ENCODE data around the gene DYSF.

The DYSF gene

DNA sequence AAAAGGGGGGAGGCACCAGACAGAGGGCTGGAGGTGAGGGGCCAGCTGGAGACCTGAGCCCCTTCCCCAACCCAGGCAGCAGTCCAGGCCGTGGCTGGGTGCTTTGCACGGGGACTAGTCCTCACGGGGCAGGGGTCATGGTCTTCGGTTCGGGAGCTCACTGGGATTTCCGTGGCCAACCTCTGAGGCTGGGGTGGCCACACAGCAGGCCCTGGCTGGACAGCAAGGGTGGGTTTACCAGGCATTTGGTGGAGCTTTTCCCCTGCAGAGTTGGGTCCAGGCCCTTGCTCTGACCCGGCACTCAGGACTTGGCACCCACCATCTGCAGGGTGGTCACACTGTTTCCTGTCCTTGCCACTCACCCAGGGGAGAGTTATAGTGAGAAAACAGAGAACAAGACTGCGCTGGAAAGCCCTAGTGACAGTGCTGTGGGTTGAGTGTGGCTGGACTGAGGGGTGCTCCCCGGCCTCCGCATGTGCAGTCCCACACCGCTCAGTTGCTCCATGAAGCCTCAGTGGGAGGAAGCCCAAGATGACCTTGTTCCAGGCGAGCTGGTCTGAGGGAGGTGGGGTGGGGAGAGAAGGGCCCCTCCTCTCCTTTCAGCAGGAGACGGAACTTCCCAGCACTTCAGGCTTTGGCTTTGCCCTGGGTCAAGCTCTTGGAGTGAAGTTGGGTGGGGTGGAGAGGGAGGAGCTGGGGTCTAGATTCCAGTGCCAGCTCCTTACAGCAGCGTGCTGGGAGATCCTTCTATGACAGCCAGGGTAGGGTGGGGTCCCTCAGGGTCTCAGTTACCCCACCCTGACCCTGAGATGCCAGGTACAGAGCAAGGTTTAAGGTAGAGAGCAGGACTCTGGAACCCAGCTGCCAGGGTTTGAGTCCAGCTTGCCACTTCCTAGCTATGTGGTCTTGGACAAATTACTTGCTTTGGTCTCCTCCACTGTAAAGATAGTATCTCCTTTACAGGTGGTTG, 219.8 kb downstream of the DYSF start:
- DNase-seq (ENCODE audit: low read depth), result no peak

DNA sequence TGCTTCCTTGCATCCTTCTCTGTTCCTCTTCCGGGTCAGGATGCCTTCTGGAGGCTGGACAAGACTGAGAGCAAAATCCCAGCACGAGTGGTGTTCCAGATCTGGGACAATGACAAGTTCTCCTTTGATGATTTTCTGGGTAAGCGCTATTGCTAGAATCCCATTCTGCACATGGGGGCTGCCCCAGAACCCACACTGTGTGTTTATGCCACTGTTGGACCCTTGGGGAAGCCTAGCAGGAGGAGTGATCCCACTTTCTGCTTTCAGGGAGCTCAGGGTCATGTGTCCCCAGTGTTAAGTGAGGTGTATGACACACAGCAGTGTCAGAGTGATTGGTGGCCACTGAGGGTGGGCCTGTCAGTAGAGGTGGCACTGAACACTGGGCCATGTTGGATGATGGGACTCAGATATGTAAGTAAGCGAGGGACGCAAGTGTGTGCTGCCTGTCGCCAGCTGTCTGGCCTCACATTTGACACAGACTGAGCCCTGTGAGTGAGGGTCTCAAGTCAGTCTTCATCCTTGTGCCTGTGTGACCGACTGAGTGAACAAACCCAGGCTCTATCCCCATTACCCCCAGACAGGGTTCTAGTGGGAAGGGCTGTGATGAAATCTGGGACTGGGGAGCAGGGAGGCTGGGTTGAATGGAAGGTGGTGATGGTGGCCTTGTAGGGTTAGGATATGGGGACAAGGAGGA, 220.9 kb downstream of the DYSF start:
- no peak for DNase-seq (ENCODE audit: low read depth)

DNA sequence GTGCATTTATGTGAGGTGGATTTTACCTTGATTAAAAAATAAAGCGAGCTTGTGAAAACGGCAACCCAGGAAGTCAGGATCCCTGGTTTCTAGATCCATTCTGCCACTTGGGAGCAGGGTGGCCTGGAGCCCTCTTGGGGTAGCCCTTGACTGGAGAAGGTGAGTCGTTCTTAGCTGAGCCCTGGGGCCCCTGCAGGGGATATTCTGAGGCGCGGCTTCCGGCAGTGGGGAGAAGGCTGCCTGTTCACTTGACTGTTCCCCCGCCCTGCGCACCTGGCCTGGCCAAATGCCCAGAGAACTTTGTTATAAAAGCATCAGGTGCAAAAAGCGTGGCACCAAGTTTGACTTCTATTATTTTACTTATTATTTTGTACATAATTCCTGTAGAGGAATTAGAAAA, 221.9 kb downstream of the DYSF start:
- no peak for DNase-seq (ENCODE audit: low read depth)

DNA sequence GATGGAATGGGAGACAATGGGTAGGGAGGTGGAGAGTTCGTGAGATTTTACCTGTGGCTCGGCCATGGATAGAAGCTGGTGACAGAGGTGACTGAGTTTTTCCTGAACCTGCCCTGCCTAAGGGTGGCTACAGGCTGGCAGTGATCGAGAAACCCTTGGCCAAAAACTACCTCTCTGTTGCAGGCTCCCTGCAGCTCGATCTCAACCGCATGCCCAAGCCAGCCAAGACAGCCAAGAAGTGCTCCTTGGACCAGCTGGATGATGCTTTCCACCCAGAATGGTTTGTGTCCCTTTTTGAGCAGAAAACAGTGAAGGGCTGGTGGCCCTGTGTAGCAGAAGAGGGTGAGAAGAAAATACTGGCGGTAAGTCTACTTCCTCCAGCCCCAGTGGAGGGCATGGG, 225.5 kb downstream of the DYSF start:
- no peak for DNase-seq (ENCODE audit: low read depth)

DNA sequence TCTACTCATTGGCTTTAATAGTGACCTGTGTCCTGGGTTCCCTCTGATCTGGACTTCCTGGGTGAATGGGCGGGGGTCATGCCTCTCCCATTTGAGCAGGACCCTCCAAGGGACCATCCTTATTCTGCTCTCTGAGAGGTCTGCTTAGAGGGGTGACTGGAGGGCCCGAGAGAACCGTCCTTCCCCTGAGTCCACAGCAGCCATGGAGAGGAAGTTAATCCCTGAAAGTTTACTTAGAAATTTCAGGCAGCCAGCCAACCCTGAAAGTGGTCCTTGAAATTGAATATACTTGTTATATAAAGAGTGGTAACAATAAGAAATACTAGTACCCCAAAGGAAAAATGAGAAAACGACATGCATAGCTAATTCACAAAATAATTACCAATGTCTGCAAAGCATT, 226.1 kb downstream of the DYSF start:
- no peak for DNase-seq (ENCODE audit: low read depth)

DNA sequence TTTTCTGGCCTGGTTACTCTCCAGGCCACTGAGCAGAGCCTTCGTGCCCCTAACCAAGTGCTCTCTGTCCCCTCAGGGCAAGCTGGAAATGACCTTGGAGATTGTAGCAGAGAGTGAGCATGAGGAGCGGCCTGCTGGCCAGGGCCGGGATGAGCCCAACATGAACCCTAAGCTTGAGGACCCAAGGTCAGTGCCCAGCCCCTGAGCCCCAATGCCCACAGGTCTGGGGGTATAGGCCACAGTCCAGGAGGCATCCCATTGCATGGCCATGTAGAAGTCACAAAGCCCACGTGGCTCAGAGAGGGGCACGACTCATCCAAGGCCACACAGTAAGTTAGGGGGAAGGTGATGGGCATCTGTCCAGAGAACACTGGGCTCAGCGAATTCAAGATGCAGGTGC, 227.6 kb downstream of the DYSF start:
- DNase-seq (ENCODE audit: low read depth), result no peak

DNA sequence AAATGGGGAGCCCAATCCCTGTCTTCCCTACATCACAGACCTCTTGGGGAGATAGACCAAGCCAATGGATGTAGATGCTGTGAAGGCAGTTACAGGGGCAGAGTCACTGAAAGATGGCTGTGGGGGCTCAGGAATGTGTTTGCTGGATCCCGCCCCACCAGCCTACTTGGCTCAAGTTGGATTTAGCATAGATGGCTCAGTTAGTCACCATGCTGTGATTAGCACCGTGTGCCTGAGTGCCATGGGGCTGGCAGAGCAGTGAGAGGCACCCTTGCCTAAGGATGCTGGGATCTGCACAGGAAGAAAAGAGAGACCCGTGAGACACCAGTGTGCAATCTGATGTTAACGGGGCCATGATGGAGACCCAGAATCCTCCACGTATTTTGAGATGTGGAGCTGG, 228.3 kb downstream of the DYSF start:
- no peak for DNase-seq (ENCODE audit: low read depth)

DNA sequence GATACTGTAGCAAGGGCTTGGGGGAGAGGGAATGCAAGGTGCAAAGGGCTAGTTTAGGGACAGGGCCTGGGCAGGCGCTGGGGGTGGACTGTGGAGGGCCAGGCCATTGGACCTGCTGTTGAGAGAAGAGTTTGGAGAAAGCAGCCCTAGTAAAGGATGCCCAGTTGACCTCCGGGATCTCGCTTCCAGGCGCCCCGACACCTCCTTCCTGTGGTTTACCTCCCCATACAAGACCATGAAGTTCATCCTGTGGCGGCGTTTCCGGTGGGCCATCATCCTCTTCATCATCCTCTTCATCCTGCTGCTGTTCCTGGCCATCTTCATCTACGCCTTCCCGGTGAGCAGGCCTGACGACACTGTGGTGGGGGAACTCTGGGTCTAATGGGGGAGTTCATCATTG, 229.0 kb downstream of the DYSF start:
- no peak for DNase-seq (ENCODE audit: low read depth)

DNA sequence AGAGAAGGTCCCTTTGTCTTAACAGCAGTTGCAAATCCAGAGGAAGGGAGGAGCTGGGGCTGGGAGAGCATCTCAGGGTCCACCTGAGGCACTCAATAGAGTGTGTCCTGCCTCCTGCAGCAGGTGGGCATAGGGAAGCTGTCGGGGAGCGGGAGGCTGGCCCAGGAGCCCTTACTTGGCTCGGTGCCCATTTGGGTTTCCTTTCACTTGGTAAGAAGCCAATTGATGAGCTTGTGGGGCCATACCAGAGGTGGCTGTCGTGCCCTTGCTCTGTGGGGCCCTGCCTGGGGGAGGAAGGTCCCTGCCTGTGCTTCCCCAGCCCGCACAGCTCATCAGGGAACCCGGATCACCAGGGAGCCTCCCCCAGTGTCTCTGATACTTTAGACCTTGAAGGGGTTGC, 229.7 kb downstream of the DYSF start:
- DNase-seq (ENCODE audit: low read depth), result no peak

DNA sequence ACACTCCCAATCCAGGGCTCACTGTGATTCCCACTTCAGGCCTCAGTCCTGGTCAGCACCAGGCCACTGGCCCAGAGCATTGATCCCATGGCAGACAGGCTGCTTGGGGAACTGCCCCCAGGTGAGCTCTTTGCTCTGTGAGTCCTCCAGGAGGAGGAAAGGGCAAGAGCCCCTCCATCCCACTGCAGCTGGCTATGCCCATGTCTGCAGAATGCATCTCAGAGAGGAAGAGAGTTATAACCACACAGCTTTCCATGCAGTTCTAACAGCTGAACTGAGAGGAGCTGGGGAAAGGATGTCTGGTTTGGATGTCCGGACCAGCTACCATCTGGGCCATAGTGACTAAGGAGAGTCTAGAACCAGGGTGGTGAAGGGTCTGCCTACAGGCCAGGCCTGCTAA, 230.3 kb downstream of the DYSF start:
- no peak for DNase-seq (ENCODE audit: low read depth)

DNA sequence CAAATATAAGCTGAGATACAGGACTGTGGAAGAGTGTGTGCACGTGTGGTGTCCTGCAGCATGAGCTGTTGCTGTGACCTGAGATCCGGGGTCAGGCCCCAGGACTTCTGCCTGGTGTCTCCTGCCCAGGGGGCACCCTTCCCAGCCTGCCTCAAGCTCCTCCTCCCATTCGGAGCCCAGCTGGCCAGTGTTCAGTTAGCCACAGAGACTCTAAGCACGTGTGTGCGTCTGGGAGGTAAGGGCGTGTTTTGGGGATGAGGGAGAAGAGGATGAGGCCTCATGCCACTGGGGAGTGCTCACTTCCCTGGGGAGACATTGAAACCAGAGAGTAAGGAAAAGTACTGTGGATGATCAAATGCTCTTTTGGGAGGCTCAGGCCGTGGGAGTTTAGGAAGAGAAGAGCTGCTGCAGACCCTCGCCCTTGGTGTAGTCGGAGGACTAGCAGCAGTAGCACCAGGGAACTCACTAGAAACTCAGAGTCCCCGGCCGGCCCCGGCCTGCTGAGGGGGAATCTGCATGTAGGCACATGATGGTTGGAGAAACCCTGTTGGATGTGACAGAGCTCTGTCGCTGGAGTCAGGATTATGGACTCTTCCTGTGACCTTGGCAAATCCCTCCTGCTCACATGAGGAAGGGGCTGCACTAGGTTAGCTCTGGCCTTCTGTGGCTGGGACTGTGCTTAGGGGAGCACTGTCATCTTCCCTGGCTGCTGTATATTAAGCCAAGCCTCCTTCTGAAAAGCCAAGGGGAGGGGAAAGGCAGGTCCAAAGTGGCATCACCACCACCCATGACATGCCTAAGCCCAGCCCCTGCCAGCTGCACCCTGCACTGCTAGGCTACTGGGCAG, 231.1 kb downstream of the DYSF start:
- DNase-seq (ENCODE audit: low read depth), result no peak

DNA sequence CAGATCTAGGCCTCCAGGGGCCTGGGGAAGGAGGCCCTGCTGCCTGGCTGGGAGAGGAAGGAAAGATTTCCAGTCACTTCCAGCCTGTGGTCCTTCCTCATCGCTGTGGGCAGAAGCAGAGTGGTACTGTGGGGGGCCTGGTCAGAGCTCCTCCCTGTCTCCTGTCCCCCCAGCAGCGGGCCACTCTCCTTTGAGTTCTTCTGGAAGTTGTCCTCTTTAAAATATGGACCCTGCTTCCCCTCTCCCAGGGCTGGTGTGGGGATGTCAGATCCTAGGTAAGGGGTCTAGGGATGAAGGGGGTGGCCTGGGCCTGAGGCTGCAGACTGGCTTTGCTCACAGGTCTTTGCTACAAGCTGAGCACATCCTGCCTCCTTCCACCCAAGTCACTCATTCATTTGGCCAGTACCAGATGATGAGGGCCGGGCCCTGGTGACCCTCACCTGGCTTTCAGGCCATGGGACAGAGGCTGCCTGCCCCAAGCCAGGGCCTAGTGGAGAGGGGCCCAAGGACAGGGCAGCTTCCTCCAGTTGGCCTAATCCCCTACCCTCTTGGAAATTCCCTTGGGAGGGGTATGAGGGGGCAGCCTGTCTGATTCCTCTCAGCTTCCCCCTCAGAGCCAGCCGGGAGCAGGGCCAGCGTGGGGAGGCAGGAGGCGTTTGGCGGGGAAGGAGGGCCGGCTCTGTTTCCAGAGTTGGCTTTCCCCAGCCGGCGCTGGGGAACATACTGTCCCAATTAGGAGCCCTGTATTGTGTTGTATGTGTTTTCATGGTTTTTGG, 231.9 kb downstream of the DYSF start:
- DNase-seq (ENCODE audit: low read depth), result no peak

DNA sequence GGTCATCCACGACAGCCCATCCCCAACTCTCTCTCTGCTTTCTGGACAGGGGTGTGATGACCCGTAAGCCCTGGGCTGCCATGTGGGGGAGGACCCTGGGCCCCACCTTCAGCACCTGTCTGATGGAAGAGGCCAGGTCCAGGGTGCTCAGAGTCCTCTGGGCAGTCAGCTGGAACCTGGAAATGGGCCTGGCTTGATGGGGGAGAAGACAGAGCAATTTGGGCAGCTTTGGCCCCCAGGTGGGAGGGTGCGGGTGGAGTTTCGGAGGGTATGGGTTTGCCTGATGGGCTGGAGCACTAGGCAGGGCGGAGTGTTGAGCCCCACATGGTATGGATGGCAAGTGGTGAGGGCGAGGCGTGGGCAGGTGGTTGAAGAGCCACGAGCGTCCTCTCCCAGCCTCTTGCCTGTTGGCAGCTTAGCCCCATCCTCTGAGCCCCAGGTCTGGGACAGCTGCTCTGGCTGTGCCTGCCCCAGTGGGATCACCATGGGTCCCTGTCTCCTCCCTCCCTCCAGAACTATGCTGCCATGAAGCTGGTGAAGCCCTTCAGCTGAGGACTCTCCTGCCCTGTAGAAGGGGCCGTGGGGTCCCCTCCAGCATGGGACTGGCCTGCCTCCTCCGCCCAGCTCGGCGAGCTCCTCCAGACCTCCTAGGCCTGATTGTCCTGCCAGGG, 232.7 kb downstream of the DYSF start:
- no peak for DNase-seq (ENCODE audit: low read depth)

DNA sequence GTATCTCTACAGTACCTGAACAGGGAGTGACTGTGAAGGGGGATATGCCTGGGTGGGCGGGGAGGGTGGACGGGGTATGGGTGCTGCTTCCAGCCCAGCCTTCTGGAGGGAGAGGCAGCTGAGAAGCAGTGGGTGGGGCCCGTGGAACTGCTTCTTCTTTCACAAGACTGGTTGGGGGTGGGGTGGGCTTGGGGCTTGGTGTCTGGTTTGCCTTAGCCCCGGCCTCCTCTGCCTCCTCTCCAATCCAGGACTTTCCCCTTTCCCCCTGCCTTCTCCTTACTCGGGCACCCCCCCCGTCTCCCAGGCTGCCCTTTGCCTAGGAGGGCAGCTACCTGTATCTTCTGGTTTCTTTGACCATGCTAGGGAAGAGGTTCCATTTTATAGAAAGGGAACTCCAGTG, 233.4 kb downstream of the DYSF start:
- DNase-seq (ENCODE audit: low read depth), result no peak

DNA sequence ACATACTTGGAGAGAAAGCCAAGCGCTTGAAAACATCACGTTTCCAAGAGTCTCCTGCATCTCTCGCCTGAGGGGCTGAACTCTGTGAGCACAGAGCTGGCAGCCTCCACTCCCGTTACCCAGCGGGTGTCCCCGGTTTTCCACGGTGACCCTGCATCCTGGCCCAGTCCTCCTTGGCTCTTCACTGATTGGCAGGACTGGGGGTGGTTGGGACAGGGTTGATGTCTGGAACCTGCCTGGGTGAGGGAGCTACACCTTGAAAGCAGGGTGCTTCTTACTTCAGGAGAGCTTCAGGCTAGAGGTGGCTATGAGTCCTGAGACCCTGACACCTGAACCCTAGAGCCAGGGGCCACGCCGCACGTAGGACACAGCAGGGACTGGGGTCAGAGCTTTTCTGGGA, 234.1 kb downstream of the DYSF start:
- DNase-seq (ENCODE audit: low read depth), result no peak

DNA sequence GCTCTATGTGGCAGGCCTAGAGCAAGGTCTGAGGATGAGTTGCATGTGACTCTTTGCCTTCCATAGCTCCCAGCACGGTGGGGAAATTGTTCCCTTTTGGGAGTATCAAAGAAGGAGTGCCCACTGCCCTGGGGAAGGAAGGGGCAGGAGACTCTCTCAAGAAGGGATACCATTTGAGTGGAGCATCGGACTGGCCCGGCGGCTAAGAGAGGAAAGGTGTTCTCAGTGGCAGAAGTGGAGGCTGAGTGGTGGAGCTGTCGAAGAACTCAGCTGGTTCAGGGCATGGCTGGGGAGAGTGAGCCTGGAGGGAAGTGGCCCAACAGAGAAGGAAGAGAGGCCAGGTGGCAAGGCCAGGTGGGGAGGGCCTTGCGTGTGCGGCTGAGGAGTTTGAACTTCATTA, 235.2 kb downstream of the DYSF start:
- no peak for DNase-seq (ENCODE audit: low read depth)

DNA sequence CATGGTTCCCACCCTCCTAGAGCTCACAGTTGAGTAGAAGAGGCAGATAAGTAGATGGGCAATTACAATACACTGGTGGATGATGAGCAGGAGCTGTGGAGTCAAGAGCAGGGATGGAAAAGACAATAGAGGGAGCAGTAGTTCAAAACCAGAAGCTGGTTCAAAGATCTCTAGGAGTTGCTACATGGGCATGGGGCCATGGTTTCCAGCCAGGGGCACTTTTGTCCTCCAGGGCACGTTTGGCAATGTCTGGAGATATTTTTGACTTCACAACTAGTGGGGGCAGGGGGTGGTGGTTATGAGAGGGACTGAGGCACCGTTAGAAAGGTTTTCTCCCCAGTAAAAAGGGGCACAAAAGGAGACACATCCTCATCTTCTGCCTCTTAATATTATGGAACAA, 236.0 kb downstream of the DYSF start:
- DNase-seq (ENCODE audit: low read depth), result no peak

DNA sequence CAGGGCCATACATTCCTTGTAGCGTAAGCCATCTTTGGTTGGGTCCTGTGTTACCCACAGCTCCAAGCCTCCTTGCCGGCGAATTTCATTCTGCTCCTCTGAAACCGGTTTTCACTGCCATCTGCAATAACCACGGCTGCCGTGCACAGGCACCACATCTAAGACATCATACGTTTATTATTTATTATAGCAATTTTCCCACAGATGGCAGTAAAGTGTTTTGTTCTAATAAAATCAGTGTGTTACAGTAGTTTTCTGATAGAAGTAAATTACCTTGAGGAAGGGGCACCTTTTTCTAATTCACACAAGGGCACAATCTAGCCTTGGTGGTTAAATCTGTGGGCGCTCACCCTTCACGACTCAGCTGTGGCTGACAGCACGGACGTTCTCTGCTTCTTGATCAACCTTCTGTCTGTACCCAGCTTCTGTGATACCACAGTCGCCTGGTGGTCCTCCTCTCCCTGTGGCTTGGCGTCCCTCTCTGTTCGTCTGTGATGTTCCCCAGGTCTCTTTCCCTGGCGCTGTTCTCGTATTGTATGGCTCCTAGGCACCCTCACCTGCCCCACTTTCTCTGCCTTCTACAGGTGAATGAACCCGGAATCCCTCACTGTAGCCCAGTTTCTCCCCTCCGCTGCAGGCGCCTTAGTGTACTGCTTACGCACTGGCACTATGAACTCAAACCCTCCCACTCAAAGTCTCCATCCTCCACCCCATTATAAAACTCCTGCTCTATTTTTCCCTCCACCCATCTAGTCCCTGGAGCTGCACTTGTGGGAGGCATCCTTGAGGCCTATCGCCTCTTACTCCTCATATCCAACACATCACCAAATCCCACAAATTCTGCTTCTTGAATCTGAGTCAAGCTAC, 236.8 kb downstream of the DYSF start:
- DNase-seq (ENCODE audit: low read depth), result no peak

DNA sequence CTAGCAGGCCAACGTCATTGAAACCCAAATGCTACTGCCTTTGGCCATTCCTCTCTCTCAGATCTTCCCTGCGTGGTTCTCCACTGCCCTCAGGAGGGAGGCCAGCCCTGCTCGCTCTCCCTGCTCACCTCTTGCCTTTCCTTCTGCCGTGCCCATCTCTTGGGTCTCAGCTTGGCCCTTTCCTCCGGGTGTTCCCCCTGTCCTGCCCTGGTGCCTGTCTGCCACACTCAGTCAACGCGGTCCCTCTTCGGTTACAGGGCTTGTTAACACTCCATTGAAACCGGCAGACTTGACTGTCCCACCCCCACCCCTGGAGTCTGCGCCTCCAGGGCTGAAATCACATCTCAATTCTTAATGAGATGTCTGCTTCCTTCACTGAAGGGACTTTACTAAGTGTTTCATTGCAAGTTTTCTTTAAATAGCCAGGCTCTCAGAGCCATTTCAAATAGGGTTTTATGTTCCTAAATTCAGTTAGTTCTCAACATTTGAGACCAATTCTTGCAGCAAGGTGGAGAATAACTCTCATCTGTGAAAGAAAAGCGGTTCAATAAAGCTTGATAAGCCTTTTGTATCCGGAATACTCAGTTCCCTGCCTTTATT, 237.6 kb downstream of the DYSF start:
- DNase-seq (ENCODE audit: low read depth), result no peak

Data from activated T-helper 1 cell treated with Interleukin-2 at 50 U/mL for 16 hours (primary cell).